ENCODE data around the gene KBTBD8. TPM values are rescaled to one million over a fixed set of nuclear protein-coding genes. Genes with fewer than 3 reads are reported as not detected.

Gene KBTBD8
- total and polyA plus RNA-seq, 2 of the 8 experiments (the other 6 are each of a cell fraction or from before 2014, with no cell fraction given): 3.2 to 23.9 TPM

- H3K23me2 ChIP-seq (ENCODE audit: low read depth, low read length): no peaks in the 10 kb centered on the region
- H3K23ac ChIP-seq (ENCODE audit: insufficient read length): no peak overlapping the region
- FAIRE-seq: no peak
- H3K79me1 ChIP-seq (ENCODE audit: low read depth, low read length): no peaks in the 10 kb centered on the region
- H3K14ac ChIP-seq (ENCODE audit: insufficient read length): no peak overlapping the region
- H3K9me3 ChIP-seq (ENCODE audit: insufficient read depth in 2 of 2, low read depth in 1 of 2, low read length in 1 of 2): no peaks in the 10 kb centered on the region; a peak in 1 of 4 replicates
- H4K5ac ChIP-seq (ENCODE audit: insufficient read length, low read depth, low read length): no peak overlapping the region
- no peak overlapping the region for H3K56ac ChIP-seq (replicated peaks; ENCODE audit: insufficient read length, low read depth, low read length)
- ChIA-PET POLR2A (ENCODE audit: partially characterized antibody) (no interaction called here), CTCF (ENCODE audit: partially characterized antibody) (interaction anchor here (0.7 to 3.0 kb wide), 2 partner anchors 30 to 66 kb away, joined by 4 to 8 read pairs; no protein-coding TSS in a partner anchor)
- H3K4me1 ChIP-seq (replicated peaks in 1 of 4; ENCODE audit: control insufficient read depth in 3 of 4, insufficient read depth in 4 of 4, low read length in 3 of 4): no peaks in the 10 kb centered on the region
- no peak overlapping the region for H4K91ac ChIP-seq (replicated peaks; ENCODE audit: insufficient read length, low read length)
- no peak overlapping the region for H2BK5ac ChIP-seq (ENCODE audit: low read depth, low read length)
- no peak overlapping the region for H3K4me2 ChIP-seq (ENCODE audit: insufficient read depth in 1 of 2, low read depth in 2 of 2, low read length in 2 of 2)
- no peak overlapping the region for H3K18ac ChIP-seq (ENCODE audit: extremely low read depth, low read length)
- H3K36me3 ChIP-seq (ENCODE audit: control insufficient read depth in 2 of 4, insufficient read depth in 4 of 4, low read length in 3 of 4): no peaks in the 10 kb centered on the region
- H3K27ac ChIP-seq (ENCODE audit: low read depth, low read length): no peak overlapping the region
- H3K4ac ChIP-seq (replicated peaks; ENCODE audit: insufficient read length, low read depth, low read length): no peak overlapping the region
- H2BK120ac ChIP-seq (replicated peaks; ENCODE audit: low read depth, low read length): no peak overlapping the region
- H3K4me3 ChIP-seq (ENCODE audit: extremely low read depth in 1 of 4, insufficient read depth in 2 of 4, low read depth in 3 of 4, low read length in 4 of 4): no peak overlapping the region
- H2AK5ac ChIP-seq (ENCODE audit: low read depth, low read length): no peak overlapping the region
- H2BK12ac ChIP-seq (ENCODE audit: low read depth, low read length): no peak overlapping the region
- WGBS, 2 experiments (ENCODE audit: extremely low coverage in 1 of 2, insufficient coverage in 1 of 2, insufficient read length in 1 of 2, insufficient replicate concordance in 2 of 2, low coverage in 1 of 2, low lambda C conversion rate in 2 of 2, missing lambda C conversion rate in 1 of 2): 84% methylated on average over 4 of the region's 4 CpGs; no CpG with 5 or more reads in 1 of the 2 experiments
- H2BK20ac ChIP-seq (ENCODE audit: low read length): no peak overlapping the region
- H4K8ac ChIP-seq (ENCODE audit: extremely low read depth, insufficient read depth, low read length): no peak overlapping the region
- no peaks in the 10 kb centered on the region for H4K20me1 ChIP-seq (replicated peaks in 1 of 2; ENCODE audit: control insufficient read depth in 1 of 2, insufficient read depth in 2 of 2, low read length in 2 of 2)
- H2AFZ ChIP-seq (ENCODE audit: low read length): peak overlapping the region; percentile 24; the same call in 1 of the 2 replicates
- no peak overlapping the region for H2BK15ac ChIP-seq (ENCODE audit: low read length)
- no peak overlapping the region for H3K9ac ChIP-seq (replicated peaks in 1 of 4; ENCODE audit: extremely low read depth in 1 of 4, low read depth in 3 of 4, low read length in 3 of 4)
- no peaks in the 10 kb centered on the region for H3K27me3 ChIP-seq (replicated peaks in 1 of 4; ENCODE audit: control insufficient read depth in 3 of 4, extremely low read depth in 1 of 4, insufficient read depth in 3 of 4, low read length in 3 of 4)
- no peak for DNase-seq (ENCODE audit: low read depth in 1 of 2, low spot score in 2 of 2)
- H3K79me2 ChIP-seq (ENCODE audit: control insufficient read depth in 1 of 2, insufficient read depth in 2 of 2, low read length in 2 of 2): no peaks in the 10 kb centered on the region
- no peak for TF ChIP-seq TAF1 (IDR thresholded peaks at IDR 0.05; ENCODE audit: low read depth, low read length)
- TF ChIP-seq CBX8 (IDR thresholded peaks at IDR 0.05; ENCODE audit: borderline replicate concordance, low read depth, low read length): no peak
- TF ChIP-seq EZH2 (IDR thresholded peaks at IDR 0.05; ENCODE audit: low read depth, low read length, severe bottlenecking): no peak
- no peak for TF ChIP-seq MAFK (IDR thresholded peaks at IDR 0.05; ENCODE audit: low read depth, low read length)
- TF ChIP-seq ASH2L (IDR thresholded peaks at IDR 0.05; ENCODE audit: low read length): no peak
- no peak for TF ChIP-seq POLR2A (IDR thresholded peaks at IDR 0.05; ENCODE audit: control extremely low read depth in 1 of 2, low read depth in 2 of 2, low read length in 2 of 2)
- TF ChIP-seq CEBPB (IDR thresholded peaks at IDR 0.05; ENCODE audit: low read depth, low read length): no peak
- no peak for TF ChIP-seq RAD21 (IDR thresholded peaks at IDR 0.05 in 1 of 2, conservative IDR thresholded peaks at IDR 0.05 in 1 of 2; ENCODE audit: low read depth in 2 of 2, low read length in 2 of 2)
- no peak for TF ChIP-seq RBBP5 (IDR thresholded peaks at IDR 0.05; ENCODE audit: borderline replicate concordance, low read depth, low read length)
- no peak for TF ChIP-seq SP2 (IDR thresholded peaks at IDR 0.05; ENCODE audit: low read length)
- no peak for TF ChIP-seq HDAC2 (IDR thresholded peaks at IDR 0.05; ENCODE audit: borderline replicate concordance in 1 of 2, low read depth in 2 of 2, low read length in 2 of 2)
- TF ChIP-seq SP4 (IDR thresholded peaks at IDR 0.05; ENCODE audit: low read length): no peak
- no peak for TF ChIP-seq POU5F1 (IDR thresholded peaks at IDR 0.05; ENCODE audit: low read depth, low read length)
- TF ChIP-seq YY1 (IDR thresholded peaks at IDR 0.05; ENCODE audit: low read depth, low read length): no peak
- no peak for TF ChIP-seq KDM4A (IDR thresholded peaks at IDR 0.05; ENCODE audit: low read depth, low read length, severe bottlenecking)
Observed at GRCh38 chr3:67037615-67038014, 39.5 kb downstream of the KBTBD8 start.
